GM18909 (cell line): ENCODE results near the gene DGKB.
"Not testable (repeated sequence)": the region's sequence is repeated elsewhere in the genome, so short reads cannot be mapped to it uniquely, and the experiment has no call there.

Experiments used
- ATAC-seq: cut with Tn5 transposase; IDR thresholded peaks from one replicate; pipeline ENCODE4 v1.9.1; 2021; ENCODE audit warnings: mild to moderate bottlenecking; ENCODE audit not compliant: unreplicated experiment, poor library complexity

DGKB gene

DNA sequence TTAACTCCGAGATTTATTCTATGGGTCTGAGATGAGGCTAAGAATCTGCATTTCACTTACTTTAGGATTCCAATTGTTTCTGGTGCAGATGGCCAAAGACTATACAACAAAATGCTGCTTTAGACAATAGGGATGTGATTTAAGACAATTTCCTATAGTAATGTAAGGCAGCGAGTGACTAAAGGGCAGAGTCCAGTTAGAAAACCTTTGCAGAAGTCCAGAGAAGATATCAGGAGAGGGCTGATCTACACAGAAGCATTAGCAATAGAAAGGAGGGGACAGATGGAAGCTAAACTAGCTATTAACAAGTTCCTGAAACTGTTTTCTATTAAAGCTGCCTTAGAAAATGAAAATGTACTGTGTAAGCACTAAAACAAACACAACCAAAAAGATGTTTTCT lies 398.9 kb downstream of the DGKB start:
- ATAC-seq = no peak

DNA sequence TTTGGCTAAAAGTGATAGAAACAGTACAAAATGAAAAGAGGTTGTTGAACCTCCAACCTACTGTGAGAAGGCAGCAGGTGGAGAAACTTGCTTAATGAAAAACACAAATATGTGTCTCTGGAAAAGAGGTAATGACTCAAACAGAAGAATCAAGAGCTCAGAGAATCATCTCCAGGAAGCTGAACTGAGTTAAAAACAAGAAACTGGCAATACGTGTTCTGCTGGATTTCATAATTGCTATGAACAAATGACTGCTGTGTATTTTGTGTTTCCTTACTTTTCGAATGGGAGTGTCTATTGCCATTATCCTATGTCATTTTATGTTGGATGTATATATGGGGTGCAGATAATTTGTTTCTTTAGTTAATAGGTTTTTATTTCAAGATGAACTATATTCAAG lies 401.1 kb downstream of the DGKB start:
- no peak for ATAC-seq

DNA sequence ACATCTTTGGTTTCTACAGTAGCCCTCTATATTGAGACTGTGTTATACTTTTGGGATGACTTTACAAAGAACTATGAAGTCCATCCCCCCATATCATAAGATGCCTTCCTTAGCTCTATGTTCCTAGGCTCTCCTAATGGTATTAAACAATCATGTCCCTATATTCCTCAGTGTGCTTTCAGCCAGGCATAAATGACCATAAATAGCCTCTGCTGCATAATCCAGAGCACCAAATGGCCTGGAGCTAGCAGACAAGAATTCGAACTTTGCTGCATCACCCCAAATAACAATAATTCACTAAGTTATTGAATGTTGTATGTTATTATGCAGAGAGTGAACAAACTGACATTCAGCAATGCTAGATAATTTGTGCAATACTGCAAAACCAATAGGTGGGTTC lies 405.2 kb downstream of the DGKB start:
- ATAC-seq = no peak

DNA sequence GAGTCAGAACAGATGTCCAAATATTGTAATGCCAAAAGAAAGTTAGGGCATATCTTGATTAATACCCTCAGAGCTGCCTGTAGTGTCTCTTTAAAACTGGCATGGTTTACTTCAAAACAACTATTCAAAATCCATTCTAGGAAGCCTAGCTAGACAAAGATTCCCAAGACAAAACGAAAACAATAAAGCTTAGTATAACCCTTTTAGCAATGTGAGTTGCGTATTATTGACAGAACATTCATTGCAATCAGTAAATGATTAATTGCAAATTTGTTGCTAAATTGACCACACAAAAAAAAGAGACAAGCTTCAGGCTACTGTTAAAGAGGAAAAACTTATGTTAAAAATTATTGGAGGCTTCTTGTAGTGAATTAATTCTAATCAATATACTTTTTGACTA lies 406.9 kb downstream of the DGKB start:
- ATAC-seq = no peak

DNA sequence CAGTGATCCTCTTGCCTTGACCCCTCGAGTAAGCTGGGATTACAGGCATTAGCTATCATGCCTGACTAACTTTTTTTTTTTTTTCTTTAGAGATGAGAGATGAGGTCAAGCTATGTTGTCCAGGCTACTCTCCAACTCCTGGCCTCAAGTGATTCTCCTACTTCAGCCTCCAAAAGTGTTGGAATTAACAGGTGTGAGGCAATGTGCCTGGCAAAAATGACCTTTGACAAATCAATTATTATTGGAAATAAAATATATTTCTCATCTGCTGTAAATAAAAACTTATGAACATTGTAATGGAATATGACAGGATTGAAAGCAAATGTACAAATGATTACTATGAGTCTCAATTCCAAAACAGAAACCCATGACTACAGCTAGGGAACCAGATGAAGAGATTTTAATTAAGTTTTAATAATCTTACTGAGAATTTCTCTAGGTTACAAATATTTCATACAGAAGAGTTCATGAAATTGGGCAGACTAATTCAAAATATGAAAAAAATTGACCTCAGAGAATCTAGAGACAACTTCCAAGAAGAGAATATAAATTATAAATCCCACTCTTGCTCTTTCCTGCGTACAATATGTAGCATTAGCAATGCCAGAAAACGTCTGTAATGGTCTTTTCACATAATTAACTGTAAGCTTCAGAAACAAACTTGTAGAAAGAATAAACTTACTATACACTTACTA lies 414.7 kb downstream of the DGKB start:
- no peak for ATAC-seq

DNA sequence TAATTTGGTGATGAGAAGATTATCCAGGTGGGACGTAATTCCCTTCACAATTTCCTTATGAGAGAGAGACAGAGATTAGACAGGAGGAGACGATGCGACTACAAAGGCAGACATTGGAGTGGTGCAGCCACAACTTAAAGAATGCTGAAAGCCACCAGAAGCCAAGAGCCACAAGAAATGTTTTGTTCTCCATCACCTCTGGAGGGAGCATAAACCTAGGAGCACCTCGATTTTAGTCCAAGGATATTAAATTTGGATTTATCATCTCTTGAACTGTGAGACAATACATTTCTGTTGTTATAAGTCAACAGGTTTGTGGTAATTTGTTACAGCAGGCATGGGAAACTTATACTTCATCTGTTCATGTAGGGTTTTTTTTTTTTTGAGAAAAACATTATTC lies 418.9 kb downstream of the DGKB start:
- no peak for ATAC-seq

DNA sequence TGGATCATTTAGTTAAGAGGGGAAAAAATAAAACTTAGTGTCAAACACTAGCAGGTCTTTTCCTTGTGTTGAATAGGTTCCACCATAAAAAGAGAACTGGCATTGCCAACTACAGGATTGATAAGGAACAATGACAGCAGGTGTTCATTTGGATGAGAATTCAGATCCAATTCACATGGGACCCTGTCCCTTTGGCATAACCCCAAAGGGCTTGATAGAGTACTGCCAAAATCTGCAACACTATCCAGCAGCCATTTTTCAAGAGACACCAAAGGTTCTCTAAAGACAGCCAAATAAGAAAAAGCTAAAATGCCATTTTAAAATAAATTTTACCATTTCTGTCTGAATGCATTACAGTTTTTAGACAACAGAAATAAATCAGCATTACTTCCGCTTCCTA lies 422.3 kb downstream of the DGKB start:
- no peak for ATAC-seq

DNA sequence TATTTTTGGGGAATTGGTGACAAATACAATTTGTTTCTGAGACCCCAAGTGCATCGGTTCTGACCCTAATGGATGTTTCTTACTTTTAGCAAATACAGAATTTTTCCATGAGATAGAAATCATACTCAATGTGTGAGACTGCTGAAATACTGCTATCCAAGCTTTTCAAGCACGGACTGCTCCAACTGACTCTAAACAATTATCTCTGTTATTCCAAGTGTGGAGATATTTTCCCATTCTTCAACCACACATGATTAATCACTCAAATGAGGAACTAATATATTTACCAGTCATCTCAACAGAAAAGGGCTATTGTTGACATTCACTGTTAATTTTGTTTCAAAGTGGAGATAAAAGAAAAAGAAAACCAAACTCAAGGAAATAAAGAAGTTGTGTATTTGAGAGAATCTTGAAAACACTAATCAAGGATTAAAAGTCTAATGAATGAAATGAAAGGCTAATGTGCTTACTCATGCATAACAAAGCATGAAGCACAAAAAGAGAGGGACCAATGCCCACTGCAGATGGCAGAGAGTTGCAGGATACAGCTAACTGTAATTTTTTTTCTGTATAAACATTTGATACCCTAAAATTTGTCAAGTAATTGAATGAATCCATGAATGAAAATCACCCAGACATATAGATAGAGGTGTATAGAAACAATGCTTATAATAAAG lies 423.6 kb downstream of the DGKB start:
- ATAC-seq = no peak

DNA sequence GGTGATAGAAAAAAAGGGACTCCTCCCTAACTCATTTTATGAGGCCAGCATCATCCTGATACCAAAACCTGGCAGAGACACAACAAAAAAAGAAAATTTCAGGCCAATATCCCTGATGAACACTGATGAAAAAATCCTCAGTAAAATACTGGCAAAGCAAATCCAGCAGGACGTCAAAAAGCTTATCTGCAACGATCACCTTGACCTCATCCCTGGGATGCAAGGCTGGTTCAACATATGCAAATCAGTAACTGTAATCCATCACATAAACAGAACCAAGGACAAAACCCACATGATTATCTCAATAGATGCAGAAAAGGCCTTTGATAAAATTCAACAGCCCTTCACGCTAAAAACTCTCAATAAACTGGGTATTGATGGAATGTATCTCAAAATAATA lies 440.8 kb downstream of the DGKB start:
- ATAC-seq = not testable (repeated sequence)

DNA sequence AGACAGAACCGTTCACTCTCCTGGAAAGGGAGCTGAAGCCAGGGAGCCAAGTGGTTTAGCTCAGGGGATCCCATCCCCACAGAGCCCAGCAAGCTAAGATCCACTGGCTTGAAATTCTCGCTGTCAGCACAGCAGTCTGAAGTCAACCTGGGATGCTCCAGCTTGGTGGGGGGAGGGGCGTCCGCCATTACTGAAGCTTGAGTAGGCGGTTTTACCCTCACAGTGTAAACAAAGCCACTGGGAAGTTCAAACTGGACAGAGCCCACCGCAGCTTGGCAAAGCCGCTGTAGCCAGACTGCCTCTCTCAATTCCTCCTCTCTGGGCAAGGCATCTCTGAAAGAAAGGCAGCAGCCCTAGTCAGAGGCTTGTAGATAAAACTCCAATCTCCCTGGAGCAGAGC lies 443.7 kb downstream of the DGKB start:
- not testable (repeated sequence) for ATAC-seq

DNA sequence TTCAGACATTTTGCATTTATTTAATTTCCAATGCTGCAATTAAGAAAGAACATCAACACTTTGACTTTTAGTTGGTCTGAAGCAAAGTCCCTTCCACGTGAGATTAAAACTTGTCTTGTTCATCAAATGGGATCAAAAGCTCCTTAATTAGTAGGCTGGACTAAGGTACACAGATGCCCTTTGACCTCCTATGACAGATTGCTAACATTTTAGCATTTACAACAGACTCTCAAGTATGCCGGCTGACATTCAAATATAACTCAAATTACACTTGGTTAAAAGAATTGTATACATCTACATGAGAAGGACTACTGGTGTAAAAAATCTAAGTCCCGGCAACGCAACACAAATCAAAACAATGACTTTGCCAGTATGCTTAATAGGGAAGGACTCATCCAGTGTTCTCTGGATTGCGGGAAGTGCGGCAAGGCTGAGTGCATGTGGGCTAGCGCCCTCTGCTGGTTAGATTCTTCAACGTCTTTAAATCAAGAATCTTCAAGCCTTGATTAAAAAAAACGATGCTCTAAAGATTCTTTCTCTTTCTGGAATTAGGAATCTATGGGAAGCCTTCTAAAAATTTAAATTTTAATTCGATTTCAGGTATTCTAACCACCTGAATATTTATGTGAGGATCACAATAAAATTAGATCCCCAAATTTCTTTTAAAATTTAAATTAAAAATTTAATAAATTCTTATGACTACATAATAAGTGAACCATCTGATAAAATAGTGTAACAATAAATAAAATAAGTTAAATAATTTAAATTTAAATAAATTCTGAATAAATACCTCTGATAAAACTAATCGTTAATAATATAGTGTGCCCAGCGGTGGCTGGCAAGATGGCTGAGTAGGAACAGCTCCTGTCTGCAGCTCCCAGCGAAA lies 444.7 kb downstream of the DGKB start:
- peak; percentile 52 for ATAC-seq

DNA sequence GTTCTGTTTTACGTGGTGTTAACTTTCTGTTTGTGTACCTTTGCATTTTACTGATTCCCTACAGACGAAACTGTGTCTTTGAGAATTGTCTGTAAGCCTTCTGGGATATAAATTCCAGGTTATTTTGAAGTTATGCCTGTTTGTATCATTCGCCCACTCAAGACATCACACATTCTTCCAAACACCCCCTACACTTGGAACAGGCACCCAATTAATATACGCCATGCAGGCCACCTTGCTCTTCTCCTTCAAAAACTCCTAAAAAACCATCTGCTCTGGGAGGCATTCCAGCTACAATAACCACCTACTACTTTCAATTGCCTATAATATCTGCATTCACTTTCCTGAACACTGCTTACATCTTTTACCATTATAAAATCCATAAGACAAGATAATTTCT lies 453.3 kb downstream of the DGKB start:
- ATAC-seq = no peak

DNA sequence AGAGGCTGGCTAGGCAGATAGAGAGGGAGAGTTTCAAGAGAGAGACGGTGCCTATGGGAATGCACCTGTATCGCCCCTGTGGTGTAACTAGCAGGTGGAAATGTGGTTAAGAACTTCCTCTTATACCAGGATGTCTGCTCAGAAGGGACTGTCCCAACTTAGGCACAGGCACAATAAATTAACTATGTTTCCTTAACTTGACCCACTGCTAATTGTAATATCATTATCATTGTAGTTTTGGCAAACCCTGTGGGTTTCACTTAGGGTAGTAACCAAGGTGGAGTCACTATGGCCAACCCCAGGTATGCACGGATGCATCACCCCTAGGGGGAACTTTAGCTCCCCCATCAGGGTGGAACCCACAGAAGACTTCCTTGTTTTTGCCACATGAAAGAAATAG lies 455.7 kb downstream of the DGKB start:
- peak; percentile 84 for ATAC-seq

DNA sequence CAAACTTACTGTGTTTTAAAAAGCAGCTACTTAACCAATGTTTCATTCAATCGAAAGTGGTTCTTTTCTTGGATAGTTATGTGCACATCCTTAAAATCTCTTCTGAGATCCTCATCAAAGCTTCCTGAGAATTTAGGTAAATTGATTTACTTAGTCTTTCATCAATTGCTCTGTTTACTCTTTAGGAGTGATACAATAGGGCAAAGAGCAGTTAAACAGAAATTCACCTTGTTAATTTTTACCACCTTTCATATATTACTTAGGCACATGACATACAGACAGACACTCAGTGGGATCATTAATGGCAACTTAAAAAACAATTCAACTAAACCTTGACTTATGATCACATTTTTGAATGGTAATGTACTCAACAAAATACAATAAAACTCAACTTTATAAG lies 456.3 kb downstream of the DGKB start:
- peak; percentile 11 for ATAC-seq

DNA sequence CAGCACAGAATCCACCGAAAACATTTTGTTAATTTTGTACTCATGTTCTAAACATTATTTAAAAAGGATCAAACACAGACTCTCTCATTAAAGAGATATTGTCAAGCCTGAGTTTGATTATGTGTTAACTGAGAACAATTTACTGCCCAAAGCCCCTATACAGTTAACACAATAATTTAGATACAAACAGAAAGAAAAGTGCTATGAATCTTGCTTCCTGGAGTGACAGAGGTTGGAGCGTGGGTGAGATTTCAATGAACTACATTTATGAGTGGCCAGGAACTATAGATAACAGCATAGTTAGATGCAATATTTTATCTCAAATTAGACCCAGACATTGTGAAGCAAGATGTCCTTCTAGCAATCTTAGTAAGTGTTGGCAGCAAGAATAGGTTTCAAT lies 464.2 kb downstream of the DGKB start:
- no peak for ATAC-seq

DNA sequence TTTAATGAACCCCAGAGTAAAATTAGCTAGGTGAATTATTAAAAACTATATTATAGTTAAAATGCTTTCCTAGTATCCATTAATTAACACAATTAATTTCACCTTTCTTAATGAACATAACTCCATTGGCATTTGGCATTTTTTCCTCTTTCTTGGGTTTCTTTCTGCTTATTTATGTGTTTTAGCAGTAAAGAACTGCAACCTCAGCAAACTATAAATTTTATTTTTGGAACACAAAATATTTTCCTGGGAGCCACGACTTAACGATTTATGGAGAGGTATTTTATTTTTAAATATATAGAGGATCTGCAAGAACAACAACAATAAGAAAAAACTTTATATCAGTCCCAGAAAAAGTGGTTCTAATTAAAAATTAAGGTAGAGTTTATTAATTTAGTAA lies 465.7 kb downstream of the DGKB start:
- no peak for ATAC-seq

DNA sequence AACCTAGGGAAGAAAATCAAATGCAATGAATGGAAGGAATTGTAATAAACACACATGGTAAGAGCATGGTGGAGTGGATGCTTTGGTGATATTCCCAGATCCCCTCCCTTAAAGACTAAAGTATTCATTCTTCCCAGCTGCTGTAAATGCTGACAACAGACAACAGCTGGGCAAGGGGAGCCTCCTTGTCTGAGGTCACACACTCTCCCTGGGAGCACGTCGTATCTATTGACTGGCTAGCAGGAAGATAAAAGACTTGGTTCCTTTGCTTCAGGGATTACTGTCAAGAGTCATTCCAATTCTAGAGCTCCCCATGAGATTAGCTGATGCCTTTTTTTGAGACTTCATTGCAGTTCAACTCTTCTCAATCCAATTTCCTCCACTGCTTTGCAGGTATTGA lies 469.6 kb downstream of the DGKB start:
- no peak for ATAC-seq

DNA sequence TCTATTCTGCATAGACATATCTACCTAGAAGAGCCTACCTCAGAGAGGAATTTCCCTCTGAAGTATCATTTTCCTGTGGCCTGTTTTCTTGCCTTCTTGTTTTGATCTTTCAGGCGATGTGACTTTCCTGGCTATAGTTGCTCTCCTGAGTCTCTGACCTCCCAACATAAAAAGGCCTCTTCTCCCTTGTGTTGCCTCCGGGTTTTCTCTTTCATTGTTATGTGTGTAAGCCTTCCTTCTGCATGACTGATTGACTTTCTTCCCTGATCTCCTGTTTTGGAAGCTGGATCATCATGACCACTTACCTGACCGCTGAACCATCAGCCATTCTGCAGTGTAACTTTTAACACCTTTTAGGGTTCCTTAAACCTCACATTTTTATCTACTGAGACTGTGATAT lies 471.6 kb downstream of the DGKB start:
- ATAC-seq = no peak

DNA sequence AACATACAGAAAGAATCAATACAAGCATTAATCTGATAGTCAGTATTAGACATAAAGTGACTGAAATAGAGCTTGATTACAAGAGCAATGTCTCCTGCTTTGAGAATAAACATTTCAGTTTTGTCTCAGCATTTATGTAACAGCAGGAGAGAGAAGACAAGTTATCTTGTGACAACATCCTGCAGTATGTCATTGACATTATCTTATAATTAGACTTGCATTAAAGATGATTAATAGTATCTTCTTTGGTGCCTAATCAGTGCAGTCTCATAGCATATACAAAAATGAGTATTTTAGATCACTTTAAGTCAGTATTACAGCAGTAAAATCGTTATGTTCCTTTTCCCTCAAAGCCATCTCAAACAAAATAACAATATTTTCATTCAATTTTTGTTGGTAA lies 477.0 kb downstream of the DGKB start:
- ATAC-seq = no peak

DNA sequence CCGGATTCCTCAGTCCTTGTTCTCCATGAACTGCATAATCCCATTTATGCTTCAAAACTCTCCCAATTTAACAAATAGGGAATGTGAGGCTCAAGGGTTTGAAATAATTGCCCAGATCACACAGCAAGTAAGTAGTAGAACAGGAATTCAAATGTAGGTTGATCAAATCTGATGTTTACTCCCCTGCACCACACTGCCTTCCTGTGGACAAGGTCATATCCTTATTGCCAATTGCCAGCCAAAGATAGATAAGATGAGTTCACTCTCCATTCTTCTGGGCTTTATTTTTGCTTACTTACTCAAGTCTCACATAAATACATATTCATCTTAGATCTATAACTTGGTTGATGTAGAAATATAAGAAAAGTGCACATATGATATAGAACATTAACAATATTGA lies 477.9 kb downstream of the DGKB start:
- no peak for ATAC-seq

DNA sequence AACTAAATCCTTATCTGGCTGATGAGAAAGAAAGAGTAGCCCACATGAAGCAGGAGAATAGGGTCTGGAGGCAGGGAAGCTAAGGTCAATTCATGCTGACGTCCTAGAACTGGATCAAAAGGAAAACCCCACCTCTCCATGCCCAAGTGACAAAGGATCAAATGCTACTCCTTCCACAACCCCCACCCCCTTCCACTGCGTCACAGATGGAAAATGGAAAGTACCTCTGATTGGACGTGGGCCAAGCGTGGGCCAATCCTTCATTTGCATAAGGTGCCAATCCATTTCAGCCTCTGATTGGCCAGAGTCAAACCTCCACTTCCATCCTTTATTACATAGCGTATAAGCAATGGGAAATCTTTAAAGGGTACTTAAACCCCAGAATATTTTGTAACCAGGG lies 481.8 kb downstream of the DGKB start:
- no peak for ATAC-seq
